ENCODE measurements around the gene PSMC2.

Gene PSMC2

DNA sequence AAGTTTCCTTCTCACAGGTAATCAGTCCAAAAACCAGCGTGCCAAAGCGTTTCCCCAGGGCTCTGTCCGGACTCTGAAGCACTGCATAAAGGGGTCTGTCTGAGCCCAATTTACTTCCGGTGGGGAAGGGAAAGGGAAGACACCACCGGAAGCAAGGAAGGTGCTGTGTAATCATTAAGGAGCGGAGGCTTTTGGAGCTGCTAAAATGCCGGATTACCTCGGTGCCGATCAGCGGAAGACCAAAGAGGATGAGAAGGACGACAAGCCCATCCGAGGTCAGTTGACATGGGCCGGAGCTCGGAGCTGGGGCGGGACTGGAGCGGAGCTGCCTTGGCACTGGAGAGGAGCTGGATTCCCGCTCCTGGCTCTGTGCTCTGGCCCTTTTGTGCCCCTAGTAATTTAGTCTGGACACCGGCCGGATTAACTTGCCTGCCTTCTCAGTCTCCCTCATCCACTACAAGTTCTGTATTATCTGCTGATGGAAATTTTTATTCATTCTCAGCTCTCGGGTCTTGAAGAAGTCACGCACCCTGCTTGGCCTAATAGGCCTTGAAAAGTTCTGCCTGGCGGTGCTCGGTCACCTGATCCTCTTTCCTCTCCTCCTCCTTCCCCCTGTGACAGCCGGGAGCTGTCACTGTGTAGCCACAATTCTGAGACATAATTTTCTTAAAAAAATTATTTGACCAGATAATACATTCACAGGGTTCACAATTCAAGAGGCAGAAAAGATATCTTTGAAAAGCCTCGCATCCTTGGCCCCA, at the start of gene PSMC2:
Gene PSMC2 (plus strand): TSS at position 137 of the 761 bp plus-strand sequence. CDS start 69 bp downstream, at position 206.
- peak; percentile 92 for DNase-seq

- DNase-seq: no peak
These were observed 49.6 kb upstream of the PSMC2 start for GRCh38 chr7:103297837-103298179.

DNA sequence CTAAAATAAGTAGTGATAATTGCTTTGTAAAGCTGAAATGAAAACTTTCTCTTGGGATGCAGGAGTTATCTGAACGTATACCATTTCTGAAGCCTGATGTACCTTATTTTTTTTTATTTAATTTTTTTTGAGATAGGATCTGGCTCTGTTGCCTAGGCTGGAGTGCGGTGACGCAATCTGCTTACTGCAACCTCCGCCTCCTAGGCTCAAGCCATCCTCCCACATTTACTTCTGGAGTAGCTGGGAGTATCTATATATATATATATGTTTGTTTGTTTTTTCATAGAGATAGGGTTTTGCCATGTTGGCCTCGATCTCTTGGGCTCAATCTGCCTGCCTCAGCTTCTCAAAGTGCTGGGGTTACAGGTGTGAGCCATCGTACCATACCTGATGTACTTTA, 47.8 kb upstream of the PSMC2 start:
- DNase-seq: no peak

DNA sequence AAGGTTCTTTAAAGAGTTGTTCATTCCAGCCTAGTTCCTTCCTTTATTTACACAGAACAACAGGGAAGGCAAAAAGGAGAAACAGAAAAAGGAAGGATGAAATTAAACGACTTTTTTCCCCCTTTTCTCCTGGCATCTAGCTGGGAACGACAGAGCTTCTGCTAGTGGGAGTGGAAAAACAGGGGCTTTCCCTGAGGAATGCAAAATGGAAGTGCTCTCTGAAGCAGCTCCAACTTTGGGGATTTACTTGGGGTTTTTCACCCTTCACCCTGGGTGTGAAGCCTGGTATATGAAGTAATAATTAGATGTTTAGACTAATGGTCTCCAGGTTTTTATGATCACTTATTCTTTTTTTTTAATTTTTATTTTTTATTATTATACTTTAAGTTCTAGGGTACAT, 46.0 kb upstream of the PSMC2 start:
- DNase-seq: no peak

DNA sequence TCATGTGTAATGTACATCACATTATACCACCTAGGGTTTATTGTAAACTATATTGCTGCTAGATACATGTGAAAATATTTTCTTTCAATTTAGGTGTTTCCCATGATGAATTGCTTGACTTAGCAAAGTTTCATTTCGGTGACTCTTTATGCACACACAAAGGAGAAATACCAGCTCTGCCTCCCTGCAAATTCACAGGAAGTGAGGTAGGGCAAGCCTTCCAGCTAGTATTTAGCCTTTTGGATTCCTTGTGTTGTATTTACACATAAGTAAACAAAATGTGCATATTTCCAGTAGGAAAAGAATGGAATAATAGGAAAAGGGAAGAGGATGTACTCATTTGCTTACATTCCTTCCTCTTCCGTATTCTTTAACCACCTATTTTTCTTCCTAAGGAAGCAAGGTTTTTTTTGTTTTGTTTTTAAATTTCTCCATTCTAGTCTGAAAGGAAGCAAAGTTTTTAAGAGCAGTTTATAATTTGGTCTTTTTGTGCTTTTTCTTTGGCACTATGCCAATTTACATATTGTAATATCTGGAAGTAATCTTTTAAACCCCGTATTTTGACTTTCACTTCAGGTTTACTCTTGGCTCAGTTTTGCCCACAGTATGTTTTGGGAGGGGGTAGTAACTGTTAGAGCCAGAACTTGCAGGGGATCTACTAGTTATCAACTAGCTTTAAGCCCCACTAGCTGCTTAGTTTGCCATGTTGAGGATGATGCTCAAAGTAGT, 39.8 kb upstream of the PSMC2 start:
- DNase-seq: no peak

- DNase-seq: no peak
These were observed 32.6 kb upstream of the PSMC2 start for GRCh38 chr7:103314852-103315251.

DNA sequence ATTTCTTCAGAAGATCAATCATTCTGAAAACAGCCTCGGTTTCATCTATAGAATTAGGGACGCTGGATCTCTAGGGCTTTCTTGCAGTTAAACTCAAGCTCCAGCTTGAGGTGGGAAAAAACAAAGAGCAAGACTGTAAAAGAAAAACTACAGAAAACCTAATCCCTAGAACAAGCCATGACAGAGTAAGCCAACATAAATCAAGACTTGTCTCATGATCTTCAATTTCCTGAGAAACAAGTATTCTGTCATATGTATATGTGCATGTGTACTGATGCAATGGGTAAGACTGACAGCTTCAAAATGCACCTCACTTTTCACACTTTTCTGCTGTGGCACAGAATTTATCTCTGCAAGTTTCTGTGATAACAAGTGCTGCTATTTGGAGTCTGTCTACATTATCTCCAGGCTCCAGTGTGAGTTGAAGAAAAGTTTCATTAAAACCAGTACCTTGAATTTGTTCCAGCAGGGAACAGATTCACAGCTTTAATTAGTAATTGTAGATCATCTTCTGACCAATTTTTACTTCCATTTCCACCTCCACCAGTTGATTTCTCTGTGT, 31.0 kb upstream of the PSMC2 start:
- DNase-seq: no peak

GRCh38 chr7:103317009-103317408, 30.4 kb upstream of the PSMC2 start:
- no peak for DNase-seq

GRCh38 chr7:103325744-103326143, 21.7 kb upstream of the PSMC2 start:
- no peak for DNase-seq

- no peak for DNase-seq
These were observed 10.7 kb upstream of the PSMC2 start for GRCh38 chr7:103336761-103337160.

DNA sequence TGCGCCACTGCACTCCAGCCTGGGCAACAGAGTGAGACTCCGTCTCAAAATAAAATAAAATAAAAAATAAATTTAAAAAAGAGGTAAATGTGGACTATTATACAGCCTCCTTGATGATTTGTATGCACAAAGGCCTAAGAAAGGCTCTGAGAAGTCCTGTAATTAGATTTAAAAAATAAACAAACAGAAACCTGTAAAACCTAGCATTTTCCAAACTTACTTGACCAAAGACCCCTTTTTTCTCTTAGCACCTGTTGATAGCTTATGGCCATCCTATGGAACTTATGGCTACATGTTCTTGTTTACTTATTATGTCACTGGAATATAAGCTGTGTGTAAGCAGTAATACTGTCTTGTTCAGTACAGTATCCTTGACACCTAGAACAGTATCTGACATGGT, 8.6 kb upstream of the PSMC2 start:
- DNase-seq: no peak

- no peak for DNase-seq
These were observed 6.0 kb upstream of the PSMC2 start for GRCh38 chr7:103341466-103341865.

DNA sequence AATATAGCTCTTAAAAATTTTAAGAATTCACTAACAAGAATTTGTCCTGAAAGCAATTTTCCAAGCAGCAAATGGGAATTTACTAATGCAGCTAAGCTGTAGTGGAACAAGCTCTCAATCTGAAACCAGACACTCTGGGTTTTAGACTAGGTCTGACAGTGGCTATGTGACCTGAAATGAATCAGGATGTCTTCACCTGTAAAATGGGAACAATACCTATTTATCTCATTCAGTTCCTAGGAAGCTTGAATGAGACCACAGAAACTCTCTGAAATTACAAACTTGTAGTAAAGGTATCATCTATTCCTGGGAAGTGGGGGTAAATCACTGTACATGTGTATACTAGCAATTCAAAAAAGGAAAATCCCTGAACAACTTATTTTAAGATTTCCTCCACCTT, 4.1 kb upstream of the PSMC2 start:
- peak; percentile 36 for DNase-seq

- DNase-seq: peak; percentile 37
These were observed 3.5 kb upstream of the PSMC2 start for GRCh38 chr7:103343758-103344452.

GRCh38 chr7:103344453-103345149, 2.8 kb upstream of the PSMC2 start, which contains the start of gene DNAJC2:
DNAJC2 (minus strand) TSS chr7:103344767; CDS start chr7:103344622, 145 bp downstream.
- peak; percentile 92 for DNase-seq

GRCh38 chr7:103346396-103346795, 1.0 kb upstream of the PSMC2 start:
- DNase-seq: no peak

DNA sequence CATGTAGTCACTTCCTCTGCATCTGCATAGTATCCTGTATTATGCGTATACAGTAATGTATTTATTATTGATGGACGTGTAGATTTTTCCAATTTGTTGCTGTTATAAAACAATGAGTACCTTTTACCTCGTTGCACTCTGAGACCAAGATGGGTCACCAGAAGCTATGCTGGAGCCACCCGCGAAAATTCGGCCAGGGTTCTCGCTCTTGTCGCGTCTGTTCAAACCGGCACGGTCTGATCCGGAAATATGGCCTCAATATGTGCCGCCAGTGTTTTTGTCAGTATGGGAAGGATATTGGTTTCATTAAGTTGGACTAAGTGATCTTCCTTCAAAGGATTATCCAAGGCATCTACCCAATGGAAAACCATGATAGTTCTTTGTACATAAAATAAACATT, 1.0 kb downstream of the PSMC2 start:
- peak; percentile 32 for DNase-seq

- no peak for DNase-seq
These were observed 1.5 kb downstream of the PSMC2 start for GRCh38 chr7:103348959-103349358.

GRCh38 chr7:103349805-103350204, 2.4 kb downstream of the PSMC2 start:
- no peak for DNase-seq

DNA sequence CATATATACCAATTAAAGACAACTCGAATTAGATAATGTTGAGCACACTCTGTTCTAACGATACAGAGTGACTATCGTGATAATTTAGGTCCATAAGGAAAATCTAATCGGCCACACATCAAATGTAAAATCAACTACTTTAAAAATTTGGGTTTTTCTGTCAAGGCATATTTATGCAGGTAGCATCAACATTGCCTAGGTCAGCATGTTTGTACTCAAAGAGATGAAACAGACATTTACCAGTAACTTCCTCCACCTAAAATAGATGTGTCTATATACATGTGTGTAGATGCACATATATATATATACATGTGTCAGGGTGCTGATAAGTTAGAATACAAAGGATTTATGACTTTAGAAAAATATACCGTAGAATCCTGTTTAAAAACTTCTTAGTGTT, 22.0 kb downstream of the PSMC2 start:
- no peak for DNase-seq

DNA sequence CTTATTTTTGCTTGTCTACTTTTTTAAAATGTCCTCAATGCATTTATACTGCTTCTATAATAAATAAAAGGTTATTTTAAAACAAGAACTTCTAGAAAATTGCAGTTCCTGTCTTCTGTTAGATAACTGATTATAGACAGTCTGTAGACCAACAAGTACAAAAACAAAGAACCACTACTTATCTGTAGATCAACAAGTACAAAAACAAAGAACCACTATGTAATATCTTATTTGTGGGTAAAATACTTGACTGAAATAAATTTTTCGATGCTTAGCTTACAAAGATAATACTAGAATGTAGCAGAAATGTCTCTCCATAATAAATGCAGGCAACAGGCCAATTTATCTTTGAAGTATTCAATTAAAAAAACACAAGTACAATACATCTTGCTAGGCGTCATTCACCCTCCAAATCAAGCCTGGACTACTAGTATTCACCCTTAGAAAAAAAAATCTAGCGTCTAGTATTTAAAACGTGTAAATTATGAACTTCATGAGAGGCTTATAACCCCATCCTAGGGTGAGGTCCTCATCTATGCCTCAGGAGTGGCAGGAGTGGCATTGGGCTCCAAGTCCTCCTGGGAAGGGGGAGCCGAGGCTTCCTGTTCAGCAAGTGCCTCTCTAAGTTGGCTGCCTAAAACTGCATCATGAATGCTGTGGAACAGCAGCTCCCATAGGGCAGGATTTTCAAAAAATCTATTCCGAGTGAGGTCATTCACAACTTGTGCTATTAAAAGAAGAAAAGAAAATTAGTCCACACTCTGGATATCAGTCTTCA, 26.6 kb downstream of the PSMC2 start:
- no peak for DNase-seq

Measured in activated CD4-positive, alpha-beta T cell treated with anti-CD3 and anti-CD28 coated beads, Interleukin-2, Interleukin-6, amounts not matched to agents 100 ng/mL and 50 ng/mL, durations not matched to agents 16 hours and 8 hours (primary cell).